HG02943 (cell line): ENCODE measurements around the gene ACRBP.
A peak's percentile ranks its signal among the peaks of the same experiment; 100 is the strongest.

Source experiments
- ATAC-seq: cut with Tn5 transposase; IDR thresholded peaks from one replicate; pipeline ENCODE4 v1.9.1; 2021; ENCODE audit warnings: mild to moderate bottlenecking, low read depth, moderate library complexity; ENCODE audit not compliant: unreplicated experiment

Gene ACRBP

GRCh38 chr12:6647083-6647604 lies at the start of gene ACRBP:
ACRBP (minus strand) TSS chr12:6647432; CDS start chr12:6647366, 66 bp downstream.
- no peak for ATAC-seq

DNA sequence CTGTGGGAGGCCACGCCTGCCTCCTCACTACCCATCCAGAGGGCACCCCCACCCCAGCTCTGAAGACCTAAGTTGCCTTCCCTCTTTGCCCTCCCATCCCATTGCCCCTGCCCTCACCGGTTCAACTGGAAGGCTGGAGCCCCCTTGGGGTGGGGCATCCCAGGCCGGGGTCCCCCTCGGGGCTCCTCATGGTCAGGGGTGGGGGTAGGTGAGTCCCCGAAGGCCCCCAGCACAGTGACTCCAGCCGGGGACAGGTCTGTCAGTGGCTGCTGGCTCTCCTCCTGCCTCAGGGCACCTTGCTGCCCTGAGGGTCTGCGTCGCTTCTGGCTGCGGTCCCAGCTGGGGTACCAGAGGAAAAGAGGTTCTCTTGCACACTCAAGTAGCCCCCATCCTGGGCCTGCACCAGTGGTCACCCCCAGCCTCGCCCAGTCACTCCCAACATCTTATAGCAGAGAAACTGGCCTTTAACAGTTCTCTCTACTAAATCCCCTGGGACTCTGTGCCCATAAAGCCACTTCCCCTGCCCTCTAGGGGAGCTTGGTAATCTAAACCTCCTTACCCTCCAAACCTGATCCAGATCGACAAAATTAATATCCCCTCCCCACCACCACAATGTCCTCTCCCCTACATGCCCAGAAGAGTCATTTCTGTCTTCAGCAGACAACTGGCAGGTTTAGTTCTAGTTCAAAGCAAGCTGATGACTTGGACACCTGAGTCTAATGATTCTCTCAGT lies 48.2 kb upstream of the ACRBP start:
- no peak for ATAC-seq

DNA sequence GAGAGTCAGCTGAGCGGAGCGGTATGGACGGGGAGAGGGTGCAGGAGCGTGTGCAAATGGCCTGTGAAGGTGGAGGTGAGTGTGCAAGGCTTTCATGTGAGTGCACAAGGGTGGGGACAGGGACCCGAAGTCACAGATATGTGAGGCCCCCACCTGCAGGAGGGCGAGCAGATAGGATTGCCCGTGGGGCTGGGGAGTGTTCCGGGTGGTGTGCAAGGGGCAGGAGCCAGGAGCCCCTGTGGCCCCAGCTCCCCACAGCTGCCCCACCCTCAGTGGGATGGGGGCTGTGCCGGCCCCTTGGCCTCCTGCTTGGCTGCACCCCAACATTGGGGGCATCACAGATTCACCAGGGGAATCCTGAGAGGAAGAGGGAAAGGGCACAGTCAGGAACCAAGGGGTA lies 47.5 kb upstream of the ACRBP start:
- no peak for ATAC-seq

DNA sequence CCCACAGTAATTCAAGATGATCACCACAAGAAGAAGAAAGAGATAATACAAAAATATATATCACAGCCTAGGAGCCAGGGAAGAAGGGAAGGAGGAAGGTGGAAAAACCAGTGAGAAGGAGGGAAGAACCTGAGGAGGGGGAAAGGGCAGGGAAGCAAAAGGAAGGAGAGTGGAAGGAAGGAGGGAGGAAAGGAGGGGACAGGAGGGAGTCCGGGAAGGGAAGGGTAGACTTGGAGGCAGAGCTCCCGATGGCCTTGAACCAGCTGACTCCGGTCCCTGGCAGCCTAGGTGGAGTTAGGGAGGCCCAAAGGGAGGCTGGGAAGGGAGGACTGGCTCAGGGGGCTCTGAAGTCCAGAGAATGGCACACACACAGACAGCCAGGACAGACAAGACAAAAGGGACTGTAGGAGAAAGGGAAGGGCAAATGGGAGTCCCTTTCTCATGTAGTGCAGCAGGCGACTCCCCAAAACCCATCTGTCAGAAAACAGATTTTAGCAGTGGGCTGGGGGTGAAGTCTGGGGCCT lies 46.7 kb upstream of the ACRBP start:
- ATAC-seq, result no peak

DNA sequence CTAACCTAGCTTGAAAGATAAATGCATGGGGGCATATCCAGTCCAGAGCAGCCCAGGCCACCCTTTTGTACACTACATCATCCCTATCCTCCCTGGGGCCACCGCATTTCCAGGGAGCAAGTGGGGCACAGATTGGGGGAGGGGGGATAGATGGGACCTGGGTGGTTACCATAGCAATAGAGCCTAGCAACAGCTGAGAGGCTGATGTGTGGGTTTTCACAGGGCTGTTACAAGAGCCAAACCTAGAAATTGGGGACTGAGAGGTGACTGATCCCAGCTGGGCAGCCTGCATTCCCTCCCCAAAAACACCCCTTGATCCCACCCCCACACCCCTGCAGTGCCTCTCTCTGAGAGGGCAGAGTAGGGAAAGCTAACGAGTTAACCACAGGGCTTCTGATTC lies 45.7 kb upstream of the ACRBP start:
- no peak for ATAC-seq

GRCh38 chr12:6691473-6691872 lies 44.2 kb upstream of the ACRBP start:
- no peak for ATAC-seq

GRCh38 chr12:6688999-6689882 lies 42.0 kb upstream of the ACRBP start, which contains the start of gene ZNF384:
ZNF384 (minus strand) TSS chr12:6689375; CDS start chr12:6679520, 9,855 bp downstream.
- peak; percentile 85 for ATAC-seq

- ATAC-seq, result no peak
These were observed 41.3 kb upstream of the ACRBP start for GRCh38 chr12:6688543-6688998.

DNA sequence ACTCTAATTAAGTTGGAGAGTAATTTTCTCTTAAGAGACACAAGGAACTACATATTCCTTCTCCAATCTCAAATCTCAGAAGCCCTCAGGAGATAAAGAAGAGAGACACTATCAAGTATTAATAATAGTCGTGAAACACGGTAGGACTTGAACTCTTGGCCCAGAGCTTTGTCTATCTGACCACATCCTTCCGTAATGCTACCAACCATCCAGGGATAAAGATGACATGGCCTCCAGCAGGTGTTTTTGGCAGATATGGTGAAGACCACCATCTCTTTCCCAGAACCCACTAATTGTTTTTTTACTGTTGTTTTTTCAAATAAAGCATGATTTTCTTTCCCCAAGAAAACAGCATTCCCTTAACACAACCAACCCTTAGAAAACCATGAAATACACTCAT lies 38.6 kb upstream of the ACRBP start:
- no peak for ATAC-seq

- no peak for ATAC-seq
These were observed 37.4 kb upstream of the ACRBP start for GRCh38 chr12:6684609-6685008.

DNA sequence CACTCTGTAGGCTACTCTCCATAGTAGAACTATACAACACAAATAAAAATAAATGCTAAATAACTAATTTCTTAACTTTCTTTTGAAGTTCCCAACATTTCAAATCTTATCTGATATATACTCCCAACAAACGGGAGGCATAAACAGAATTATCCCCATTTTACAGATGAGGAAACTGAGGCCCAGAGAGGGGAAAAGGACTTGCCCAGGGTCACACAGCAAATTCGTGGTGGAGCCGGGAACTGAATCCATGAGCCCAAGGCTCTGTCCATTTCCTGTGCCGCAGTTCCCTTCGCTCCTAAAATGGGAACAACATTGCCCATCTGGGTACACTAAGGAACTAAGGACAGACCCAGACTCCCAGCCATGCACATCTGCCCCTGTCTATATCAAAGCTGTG lies 29.7 kb upstream of the ACRBP start:
- ATAC-seq, result no peak

GRCh38 chr12:6672143-6672542 lies 24.9 kb upstream of the ACRBP start:
- no peak for ATAC-seq

DNA sequence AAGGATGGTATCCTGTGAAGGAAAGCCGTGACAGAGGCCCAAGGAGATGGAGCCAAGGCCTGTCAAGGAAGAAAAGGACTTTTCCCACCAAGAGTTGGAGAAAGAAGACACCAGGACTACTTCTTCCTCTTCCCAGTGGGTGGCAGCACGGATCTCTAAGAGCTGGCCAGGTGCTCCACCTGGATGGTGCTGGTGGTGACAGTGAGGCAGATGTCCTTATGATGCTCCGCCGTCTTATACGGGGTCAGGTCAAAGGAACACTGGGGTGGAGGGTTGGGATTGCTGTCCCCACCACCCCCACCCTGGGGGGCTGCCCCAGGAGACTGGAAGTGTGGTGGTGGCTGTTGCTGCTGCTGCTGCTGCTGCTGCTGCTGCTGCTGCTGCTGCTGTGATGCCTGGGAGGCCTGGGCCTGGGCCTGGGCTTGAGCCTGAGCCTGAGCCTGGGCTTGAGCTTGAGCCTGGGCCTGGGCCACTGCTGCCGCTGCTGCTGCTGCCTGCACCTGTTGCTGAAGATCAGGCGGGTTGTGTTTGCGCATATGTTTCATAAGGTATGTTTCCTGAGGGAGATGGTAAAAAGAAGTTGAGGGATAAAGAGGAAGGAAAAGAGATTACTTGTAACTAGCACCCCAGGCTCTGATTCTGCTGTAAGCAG lies 20.5 kb upstream of the ACRBP start:
- no peak for ATAC-seq

DNA sequence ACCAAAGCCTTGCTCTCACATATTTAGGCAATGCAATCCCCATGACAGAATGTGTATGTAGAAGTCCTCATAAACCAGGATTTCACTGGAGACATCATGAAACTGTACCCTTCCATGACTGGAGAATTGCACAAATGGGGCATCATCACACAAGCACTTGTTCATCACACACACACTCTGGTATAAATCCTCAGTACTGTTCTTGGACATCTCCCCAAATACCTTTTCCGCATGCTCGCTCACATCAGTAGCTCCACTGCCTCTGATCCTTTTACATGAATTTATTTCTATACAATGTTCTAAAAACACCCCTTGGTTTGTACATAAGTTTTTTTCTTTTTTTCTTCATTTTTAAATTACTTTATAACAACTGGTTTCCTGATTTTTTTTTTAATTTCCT lies 19.0 kb upstream of the ACRBP start:
- ATAC-seq, result no peak

DNA sequence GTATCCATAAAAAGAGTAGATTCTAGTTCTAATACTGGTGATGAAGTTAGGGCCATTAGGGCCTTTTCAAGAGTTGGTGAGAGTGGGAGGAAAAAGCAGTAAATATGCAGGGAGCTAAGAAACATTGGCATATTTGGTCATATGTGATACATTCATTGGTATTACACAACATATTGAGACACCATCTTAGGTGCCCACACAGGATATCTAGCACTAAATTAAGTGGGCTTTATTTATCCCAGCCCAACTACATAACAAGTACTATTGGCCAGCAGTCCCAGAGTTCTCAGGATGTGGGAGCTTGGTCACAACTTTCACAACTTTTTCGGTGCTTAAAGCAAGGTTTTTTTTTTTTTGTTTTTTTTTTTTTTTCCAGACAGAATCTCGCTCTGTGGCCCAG lies 17.7 kb upstream of the ACRBP start:
- no peak for ATAC-seq

- ATAC-seq, result peak; percentile 95
These were observed 15.9 kb upstream of the ACRBP start, which contains the start of gene ING4 for GRCh38 chr12:6662906-6663742. ING4 (minus strand) TSS chr12:6663119; CDS start chr12:6663101, 18 bp downstream.

DNA sequence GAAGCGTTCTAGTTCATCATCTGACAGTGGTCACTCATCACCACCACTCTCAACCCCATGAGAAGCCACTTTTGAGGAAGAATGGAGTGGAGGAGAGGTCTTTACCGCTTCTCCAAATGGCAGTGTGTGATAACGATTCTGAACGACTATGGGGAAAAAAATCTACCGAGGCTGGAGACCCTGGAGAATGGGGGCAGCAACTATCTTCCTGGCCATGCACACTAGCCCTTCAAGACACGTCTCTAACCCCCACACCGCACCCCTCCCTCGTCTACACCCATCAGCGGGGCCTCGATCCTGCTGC lies 15.3 kb upstream of the ACRBP start:
- no peak for ATAC-seq

- ATAC-seq, result no peak
These were observed 6.8 kb upstream of the ACRBP start for GRCh38 chr12:6653987-6654386.

DNA sequence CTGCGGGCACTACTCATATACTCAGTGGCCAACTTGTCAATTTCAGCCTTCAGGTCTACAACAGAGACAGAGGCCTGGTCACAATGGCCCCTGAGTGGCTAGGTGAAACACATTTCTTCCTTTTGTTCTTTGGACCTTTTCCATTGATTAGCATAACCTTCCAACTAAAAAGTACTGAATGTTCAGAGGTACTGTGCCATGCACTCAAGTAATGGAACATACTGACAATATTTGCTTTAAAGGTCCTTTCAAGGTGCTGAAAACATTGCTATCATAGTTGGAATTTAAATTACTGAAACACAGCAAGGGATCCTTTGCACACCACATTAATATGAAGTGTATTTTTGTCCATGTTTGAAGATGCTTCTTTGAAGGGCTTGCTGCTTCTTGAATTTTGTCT lies 6.1 kb upstream of the ACRBP start:
- ATAC-seq, result no peak

DNA sequence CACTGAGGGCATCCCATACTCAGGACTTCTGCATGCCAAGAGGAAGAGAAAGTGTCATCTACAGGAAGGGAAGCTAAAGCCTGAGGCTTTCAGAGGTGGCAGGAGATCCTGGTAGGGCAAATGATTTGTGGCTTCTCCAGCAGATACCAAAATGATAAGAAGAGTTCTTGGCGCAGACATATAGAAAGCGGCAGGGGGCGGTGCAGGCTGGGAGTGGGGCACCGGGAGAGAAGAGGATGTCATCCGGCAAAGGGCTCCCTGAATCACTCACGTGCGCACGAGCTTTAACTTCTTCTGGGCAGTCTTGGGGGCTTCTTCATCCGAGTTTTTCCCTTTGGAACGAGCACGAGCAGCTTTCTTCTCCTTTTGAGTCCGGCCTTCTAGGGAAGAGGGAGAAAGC lies 5.2 kb upstream of the ACRBP start:
- no peak for ATAC-seq
